PC-9 (cell line): ENCODE results near the gene NXN.

Experiments
- EZH2 ChIP-seq: fragments of 200-600 bp; sonication (generic); IDR thresholded peaks from 2 replicates; pipeline ENCODE4 v1.8.0; 2017; ENCODE audit warnings: antibody characterized with exemption, low read depth
- TF ChIP-seq, protein P1 (sequence below): fragments of 200-600 bp; sonication (generic); conservative IDR thresholded peaks from 2 replicates; pipeline ENCODE4 v1.6.1; 2017; ENCODE audit warnings: mixed run types, antibody characterized with exemption, mild to moderate bottlenecking, moderate library complexity

DNA sequence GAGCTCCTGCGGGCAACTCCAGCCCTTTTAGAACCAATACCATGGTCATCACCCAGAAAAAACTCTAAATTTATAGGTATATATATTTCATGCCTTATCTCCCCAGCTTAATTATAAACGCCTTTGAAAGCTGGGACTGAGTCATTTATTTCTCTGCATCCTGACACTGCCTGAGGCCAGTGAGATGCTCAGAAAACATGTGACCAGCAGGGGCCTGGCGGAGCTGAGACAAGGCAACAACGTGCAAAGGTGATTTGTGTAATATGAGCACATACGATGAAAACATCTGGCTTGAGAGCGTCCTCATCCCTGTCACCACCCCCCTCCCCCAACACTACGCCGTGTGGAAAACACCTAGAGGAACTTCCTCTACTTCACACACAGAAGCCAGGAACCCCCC is 22.7 kb downstream of the NXN start:
- TF ChIP-seq, protein P1, sequence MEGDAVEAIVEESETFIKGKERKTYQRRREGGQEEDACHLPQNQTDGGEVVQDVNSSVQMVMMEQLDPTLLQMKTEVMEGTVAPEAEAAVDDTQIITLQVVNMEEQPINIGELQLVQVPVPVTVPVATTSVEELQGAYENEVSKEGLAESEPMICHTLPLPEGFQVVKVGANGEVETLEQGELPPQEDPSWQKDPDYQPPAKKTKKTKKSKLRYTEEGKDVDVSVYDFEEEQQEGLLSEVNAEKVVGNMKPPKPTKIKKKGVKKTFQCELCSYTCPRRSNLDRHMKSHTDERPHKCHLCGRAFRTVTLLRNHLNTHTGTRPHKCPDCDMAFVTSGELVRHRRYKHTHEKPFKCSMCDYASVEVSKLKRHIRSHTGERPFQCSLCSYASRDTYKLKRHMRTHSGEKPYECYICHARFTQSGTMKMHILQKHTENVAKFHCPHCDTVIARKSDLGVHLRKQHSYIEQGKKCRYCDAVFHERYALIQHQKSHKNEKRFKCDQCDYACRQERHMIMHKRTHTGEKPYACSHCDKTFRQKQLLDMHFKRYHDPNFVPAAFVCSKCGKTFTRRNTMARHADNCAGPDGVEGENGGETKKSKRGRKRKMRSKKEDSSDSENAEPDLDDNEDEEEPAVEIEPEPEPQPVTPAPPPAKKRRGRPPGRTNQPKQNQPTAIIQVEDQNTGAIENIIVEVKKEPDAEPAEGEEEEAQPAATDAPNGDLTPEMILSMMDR: no peak
- TF ChIP-seq EZH2: no peak
